ENCODE results near the gene POLR2L. TPM values are rescaled to one million over a fixed set of nuclear protein-coding genes. Genes with fewer than 3 reads are reported as not detected.
A peak's percentile ranks its signal among the peaks of the same experiment; 100 is the strongest.

The POLR2L gene
- total RNA-seq, 1 donor from 2014 or later = 78.7 TPM

- no peak overlapping the region for H3K27ac Mint-ChIP-seq
- peaks cover 8% of the 10 kb centered on the region for H3K27me3 Mint-ChIP-seq (ENCODE audit: low read depth)
- DNase-seq (ENCODE audit: low spot score in 2 of 2, unreplicated experiment in 2 of 2) = no peak
- H3K4me1 Mint-ChIP-seq = peaks cover 27% of the 10 kb centered on the region
- H3K36me3 Mint-ChIP-seq = no peaks in the 10 kb centered on the region
- TF ChIP-seq, protein P1, sequence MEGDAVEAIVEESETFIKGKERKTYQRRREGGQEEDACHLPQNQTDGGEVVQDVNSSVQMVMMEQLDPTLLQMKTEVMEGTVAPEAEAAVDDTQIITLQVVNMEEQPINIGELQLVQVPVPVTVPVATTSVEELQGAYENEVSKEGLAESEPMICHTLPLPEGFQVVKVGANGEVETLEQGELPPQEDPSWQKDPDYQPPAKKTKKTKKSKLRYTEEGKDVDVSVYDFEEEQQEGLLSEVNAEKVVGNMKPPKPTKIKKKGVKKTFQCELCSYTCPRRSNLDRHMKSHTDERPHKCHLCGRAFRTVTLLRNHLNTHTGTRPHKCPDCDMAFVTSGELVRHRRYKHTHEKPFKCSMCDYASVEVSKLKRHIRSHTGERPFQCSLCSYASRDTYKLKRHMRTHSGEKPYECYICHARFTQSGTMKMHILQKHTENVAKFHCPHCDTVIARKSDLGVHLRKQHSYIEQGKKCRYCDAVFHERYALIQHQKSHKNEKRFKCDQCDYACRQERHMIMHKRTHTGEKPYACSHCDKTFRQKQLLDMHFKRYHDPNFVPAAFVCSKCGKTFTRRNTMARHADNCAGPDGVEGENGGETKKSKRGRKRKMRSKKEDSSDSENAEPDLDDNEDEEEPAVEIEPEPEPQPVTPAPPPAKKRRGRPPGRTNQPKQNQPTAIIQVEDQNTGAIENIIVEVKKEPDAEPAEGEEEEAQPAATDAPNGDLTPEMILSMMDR (IDR thresholded peaks at IDR 0.05; ENCODE audit: unreplicated experiment) = no peak
- H3K4me3 Mint-ChIP-seq = no peak overlapping the region
- H3K9me3 Mint-ChIP-seq = no peaks in the 10 kb centered on the region
These were observed 5.6 kb downstream of the POLR2L start for GRCh38 chr11:836700-837099.

DNA sequence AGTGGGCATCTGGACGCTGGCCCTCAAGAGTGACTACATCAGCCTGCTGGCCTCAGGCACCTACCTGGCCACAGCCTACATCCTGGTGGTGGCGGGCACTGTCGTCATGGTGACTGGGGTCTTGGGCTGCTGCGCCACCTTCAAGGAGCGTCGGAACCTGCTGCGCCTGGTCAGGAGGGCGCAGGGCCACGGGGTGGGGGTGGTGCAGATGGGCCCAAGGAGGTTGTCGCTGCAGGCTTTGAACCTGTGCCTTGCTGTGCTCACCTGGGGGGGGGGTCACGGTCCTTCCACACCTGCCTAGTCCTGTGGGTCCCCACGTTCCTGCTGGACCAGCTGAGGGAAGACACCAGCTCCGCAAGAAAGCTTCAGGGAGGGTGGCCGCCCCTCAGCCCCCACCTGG is 6.1 kb downstream of the POLR2L start:
- TF ChIP-seq, protein P1 (IDR thresholded peaks at IDR 0.05; ENCODE audit: unreplicated experiment) = no peak
- peaks cover 12% of the 10 kb centered on the region for H3K27me3 Mint-ChIP-seq (ENCODE audit: low read depth)
- H3K27ac Mint-ChIP-seq = no peak overlapping the region
- DNase-seq (ENCODE audit: low spot score in 2 of 2, unreplicated experiment in 2 of 2) = no peak
- peaks cover 29% of the 10 kb centered on the region for H3K4me1 Mint-ChIP-seq
- H3K4me3 Mint-ChIP-seq = no peak overlapping the region
- no peaks in the 10 kb centered on the region for H3K9me3 Mint-ChIP-seq
- H3K36me3 Mint-ChIP-seq = no peaks in the 10 kb centered on the region

DNA sequence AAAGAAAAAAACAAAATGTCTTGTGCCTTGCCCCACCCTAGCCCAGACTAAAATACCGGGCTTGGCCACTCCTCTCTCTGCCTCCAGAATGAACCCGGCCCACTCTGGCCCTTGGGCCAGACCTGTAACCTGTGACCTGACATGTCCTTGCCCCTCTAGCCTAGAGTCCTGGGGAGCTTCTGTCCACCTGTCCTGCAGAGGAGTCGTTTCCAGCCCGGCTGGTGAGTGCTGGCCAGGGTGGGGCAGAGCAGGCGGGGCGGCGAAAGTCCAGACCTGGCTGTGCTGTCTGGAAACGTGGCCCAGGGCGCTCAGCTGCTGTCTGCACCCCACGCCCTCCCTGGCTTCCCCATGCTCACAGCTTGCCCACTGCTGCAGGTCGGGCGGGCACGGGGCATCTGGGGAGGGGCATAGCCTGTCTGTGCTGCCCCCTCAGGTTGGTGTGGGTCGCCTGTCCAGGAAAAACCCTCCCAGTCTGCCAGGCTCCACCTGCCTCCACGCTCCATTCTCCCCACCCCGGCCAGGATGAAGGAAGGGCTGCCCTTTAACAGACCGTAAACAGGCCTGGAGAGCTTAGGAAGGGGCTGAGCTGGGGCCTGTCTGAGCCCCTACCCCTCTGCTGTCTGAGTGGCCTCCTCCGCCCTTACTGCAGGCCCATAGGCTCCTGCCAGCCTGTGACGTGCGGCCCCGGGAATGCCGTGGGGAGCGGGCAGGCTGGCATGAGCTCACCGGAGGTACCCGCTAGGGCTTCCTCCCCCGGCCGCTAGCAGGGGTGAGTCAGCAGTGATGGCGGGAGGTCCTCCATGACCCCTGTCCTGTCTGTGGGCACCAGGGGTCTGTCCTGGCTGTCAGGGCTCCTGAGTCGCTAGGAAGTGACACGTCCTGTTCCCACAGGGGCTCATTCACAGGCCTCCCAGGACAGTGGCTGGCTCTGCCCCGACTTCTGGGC is 7.7 kb downstream of the POLR2L start:
- H3K36me3 Mint-ChIP-seq = no peaks in the 10 kb centered on the region
- no peak for DNase-seq (ENCODE audit: low spot score in 2 of 2, unreplicated experiment in 2 of 2)

DNA sequence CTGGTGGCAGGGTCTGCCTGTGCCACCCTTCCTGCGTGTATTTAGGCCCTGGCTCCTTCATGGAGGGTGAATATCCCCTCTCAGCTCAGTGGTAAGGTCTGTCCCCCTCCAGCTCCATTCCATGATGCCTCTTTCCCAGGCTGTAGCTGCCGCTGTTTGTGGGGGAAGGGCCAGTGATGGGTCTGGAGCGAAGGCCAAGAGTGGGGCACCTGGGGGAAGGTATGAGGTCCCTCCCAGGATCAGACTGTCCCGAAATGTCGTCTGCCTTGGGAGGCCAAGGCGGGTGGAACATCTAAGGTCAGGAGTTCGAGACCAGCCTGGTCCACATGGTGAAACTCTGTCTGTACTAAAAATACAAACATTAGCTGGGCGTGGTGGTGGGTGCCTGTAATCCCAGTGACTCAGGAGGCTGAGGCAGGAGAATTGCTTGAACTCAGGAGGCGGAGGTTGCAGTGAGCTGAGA is 8.4 kb downstream of the POLR2L start:
- TF ChIP-seq, protein P1 (IDR thresholded peaks at IDR 0.05; ENCODE audit: unreplicated experiment) = no peak
- Mint-ChIP-seq H3K9me3 (no peaks in the 10 kb centered on the region), H3K36me3 (no peaks in the 10 kb centered on the region), H3K4me3 (peak overlapping the region; percentile 65), H3K27ac (peak overlapping the region; percentile 21), H3K27me3 (ENCODE audit: low read depth) (peaks cover 31% of the 10 kb centered on the region), H3K4me1 (peaks cover 29% of the 10 kb centered on the region)
- DNase-seq (ENCODE audit: low spot score in 2 of 2, unreplicated experiment in 2 of 2) = no peak

More for the DNA sequence above, 7.7 kb downstream of the POLR2L start:
- Mint-ChIP-seq H3K4me3 (peak overlapping the region; percentile 65), H3K27ac (peak overlapping the region; percentile 21), H3K4me1 (peaks cover 25% of the 10 kb centered on the region), H3K27me3 (ENCODE audit: low read depth) (peaks cover 23% of the 10 kb centered on the region), H3K9me3 (no peaks in the 10 kb centered on the region)
- TF ChIP-seq, protein P1 (IDR thresholded peaks at IDR 0.05; ENCODE audit: unreplicated experiment) = no peak

- TF ChIP-seq, protein P1 (IDR thresholded peaks at IDR 0.05; ENCODE audit: unreplicated experiment) = no peak
- H3K36me3 Mint-ChIP-seq = no peaks in the 10 kb centered on the region
- peaks cover 37% of the 10 kb centered on the region for H3K27me3 Mint-ChIP-seq (ENCODE audit: low read depth)
- H3K27ac Mint-ChIP-seq = no peak overlapping the region
- no peak for DNase-seq (ENCODE audit: low spot score in 2 of 2, unreplicated experiment in 2 of 2)
- H3K4me3 Mint-ChIP-seq = peak overlapping the region; percentile 65
- H3K9me3 Mint-ChIP-seq = no peaks in the 10 kb centered on the region
- peaks cover 34% of the 10 kb centered on the region for H3K4me1 Mint-ChIP-seq
These were observed 9.1 kb downstream of the POLR2L start for GRCh38 chr11:833114-833791.

Data from mesothelial cell of epicardium (in vitro differentiated cells).